Stimulated activated CD8-positive, alpha-beta memory T cell treated with anti-CD3 and anti-CD28 coated beads, Interleukin-15, amount 100 ng/mL, for 1 hour (primary cell): ENCODE results near the gene KLHL6.

ENCODE experiments used
- DNase-seq: peaks from one replicate; pipeline ENCODE4 v3.0.0-alpha.2; 2020; ENCODE audit warnings: low read depth

Gene KLHL6

DNA sequence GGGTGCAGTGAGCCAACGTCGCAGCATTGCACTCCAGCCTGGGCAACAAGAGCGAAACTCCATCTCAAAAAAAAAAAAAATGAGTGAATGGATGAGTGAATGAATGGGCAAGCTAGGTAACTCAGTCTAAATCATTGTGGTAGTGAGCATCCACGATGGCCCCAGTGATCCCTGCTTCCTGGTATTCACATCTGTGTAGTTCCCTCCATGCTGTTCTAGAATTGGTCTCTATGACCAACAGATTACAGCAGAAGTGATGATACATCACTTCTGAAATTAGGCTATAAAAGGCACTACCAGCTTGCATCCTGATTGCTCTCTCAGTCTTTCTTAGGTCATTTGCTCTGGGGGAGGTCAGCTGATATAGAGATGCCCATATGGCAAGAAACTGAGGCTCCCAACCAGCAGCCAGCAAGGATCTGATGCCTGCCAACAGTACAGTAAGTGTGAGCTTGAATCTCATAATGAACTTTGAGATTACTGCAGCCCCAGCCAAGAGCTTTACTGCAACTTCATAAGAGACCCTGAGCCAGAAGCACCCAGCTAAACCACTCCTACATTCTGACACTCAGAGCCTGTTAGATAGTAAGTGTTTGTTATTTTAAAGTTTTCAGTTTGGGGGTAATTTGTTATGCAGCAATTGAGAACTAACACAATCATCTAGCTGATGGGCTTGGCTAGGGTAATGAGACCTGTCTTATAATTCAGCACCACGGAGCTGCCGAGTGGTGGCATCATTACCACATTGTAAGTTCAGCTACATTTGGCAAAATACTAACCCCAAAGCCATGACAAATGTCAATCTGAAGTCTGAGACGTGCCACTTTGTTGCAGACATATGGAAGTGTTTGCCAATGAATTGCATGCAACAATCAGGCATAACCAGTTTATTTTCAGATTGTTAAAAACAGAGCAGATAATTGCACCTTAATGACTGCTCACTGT lies 53.0 kb downstream of the KLHL6 start:
- no peak for DNase-seq

DNA sequence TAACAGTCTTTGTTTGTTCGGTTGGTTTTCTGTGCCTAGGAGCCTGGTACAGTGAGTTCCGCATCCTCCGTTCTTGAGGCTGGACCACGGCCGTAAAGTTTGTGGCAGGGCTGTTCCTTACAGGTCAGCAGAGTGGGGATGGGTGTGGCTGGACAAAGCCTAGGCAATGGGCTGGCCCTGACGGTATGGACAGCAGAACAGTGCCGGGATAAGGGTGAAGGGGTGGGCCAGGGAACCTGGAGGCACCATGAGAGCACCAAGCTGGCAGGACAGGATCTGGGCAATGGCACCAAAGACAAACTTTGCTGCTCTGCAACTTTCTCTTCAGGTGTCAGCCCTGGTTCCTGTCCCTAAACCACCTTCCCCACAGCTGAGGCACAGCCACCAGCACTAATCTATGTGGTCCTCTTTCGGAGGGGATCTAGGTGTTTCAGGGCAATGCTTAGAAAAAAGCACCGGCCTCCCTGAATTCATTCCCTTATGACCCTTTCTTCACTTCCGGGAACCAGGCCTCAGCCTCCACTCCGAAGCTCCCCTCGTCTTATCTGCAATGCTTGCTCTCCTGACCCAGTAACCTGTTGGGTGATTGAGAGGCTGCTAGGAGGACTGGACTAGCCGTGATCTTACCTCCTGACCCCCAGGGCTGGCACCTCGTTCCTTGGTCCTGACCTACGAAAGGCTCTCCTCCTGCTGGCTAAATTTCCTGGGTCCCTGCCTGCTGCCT lies 54.4 kb downstream of the KLHL6 start:
- DNase-seq: no peak

DNA sequence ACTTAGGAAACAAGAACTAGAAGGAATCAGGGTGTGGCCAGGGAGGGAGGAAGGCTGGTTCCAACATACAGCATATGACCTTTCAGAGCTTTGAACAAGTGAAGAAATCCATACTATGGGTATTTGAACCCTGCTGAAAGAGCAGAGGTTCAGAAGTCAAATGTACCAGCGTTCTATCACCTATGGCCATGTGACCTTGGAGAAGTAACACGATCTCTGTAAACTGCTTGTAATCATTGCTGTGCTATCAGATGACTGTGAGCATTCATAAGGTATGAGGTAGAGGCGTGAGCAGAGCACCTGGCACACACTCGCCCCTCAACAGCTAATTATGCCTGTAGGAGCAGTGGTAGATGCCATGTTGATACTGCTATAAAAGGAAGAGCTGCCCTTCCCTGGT lies 55.2 kb downstream of the KLHL6 start:
- no peak for DNase-seq

DNA sequence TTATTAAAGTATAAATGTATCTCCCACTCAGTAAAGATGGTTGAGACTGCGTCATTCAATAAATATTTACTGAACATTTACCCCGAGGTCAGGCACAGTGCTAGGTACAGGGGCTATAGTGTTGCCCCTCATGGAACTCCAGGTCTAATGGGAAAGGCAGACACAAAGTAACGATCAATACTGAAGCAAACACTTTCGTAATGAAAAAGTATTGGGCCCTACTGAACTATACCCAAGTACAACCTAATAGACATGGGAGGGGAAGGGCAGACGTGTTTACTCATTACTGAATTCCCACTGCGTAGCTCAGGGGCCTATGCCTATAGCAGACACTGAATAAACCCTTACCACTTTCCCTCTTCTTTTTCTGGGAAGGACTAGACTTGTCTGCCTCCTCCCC lies 56.9 kb downstream of the KLHL6 start:
- DNase-seq: no peak

DNA sequence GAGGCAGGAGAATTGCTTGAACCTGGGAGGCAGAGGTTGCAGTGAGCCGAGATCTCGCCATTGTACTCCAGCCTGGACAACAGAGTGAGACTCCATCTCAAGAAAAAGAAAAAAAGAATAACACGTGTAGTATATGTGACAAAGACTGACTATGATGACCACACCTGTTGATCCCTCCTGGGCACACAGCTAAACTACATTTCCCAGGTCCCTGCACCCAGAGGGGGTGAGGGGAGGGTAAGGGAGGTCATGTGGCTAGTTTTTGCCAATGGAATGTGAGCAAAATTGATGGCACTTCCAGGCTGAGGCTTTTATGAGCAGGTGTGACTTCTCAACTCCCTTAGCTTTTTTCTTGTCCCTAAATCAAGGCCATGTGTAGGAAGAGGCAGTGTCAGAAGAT lies 58.2 kb downstream of the KLHL6 start:
- DNase-seq: no peak

DNA sequence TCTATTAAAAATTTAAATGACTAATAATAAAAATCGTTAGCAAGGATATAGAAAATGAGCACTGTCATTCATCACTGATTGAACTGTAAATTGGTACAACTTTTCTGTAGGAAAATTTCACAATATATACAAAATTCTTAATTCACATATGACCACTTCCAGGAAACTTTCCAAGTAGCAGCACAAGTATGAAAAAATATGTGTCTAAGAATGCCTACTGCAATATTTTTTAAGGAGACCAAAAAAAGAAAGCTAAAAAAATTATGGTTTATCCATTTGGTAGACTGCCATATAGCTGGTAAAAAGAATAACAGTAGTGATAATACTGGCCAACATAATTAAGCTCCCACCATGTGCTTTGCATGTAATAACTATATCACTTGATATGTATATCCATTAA lies 59.2 kb downstream of the KLHL6 start:
- no peak for DNase-seq

DNA sequence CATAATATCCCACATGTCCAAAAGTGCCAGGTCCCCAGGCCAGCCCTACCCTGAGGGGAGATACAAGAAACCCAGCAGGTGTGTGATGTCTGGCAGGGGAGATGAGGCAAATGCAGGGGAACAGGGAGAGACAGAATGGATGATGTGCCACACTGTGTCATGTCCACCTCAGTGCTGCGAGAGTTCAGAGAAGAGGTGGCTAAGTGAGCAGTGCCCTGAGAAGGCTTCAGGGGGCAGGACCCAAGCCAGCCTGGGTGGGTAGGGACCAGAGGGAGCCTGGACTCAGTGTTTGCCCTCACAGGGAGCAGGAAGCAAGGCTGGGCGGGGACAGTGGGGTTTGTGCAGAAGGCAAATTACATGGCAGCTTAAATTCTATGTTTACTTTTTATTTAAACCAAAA lies 61.2 kb downstream of the KLHL6 start:
- no peak for DNase-seq

DNA sequence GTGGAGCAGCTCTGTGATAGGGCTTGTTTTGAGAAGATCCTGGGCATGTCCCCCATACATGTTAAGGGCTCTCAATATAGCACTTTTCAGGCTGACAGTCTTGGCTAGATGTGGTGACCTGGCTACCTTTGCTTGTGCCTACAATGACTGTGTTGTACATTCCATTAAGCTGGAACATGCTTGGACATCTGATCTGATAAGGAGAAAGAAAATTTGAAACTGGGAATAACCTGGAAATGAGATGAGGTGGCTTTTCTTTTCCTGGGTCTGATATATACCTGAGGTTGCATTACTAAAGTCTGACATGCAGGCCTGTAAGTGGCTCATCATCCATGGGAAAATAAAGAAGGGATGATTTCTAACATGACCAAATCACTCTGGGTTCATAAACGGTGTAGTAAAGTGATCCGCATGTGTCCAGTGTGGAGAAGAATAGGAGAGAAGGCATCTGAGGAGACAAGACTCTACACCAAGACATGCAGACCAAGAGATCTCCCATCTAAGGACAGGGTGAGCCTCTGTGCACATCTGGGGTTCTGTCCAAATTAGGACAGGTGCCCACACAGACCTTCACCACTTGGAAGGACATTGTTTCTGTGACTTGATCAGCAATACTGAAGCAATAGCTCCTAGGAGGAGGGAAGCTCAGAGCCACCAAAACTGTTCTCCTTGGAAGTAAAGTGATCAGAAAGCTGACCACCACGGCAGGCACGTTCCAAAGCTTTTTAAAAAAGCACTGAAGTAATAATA lies 62.0 kb downstream of the KLHL6 start:
- no peak for DNase-seq

DNA sequence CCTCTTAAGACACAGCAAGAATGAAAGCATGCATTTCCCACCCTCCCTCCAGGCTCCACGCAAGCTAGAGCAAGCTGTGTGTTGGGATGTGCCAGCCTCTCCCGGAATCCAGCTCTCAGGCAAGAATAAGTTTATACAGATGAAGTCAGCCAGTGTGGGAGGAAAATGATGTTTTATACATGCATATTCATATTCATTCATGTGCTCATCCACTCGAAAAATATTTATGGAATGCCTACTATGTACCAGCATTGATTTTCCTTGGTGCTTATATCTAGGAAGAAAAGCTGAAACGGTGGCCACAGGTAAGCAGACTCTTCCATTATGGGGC lies 62.7 kb downstream of the KLHL6 start:
- DNase-seq: no peak

DNA sequence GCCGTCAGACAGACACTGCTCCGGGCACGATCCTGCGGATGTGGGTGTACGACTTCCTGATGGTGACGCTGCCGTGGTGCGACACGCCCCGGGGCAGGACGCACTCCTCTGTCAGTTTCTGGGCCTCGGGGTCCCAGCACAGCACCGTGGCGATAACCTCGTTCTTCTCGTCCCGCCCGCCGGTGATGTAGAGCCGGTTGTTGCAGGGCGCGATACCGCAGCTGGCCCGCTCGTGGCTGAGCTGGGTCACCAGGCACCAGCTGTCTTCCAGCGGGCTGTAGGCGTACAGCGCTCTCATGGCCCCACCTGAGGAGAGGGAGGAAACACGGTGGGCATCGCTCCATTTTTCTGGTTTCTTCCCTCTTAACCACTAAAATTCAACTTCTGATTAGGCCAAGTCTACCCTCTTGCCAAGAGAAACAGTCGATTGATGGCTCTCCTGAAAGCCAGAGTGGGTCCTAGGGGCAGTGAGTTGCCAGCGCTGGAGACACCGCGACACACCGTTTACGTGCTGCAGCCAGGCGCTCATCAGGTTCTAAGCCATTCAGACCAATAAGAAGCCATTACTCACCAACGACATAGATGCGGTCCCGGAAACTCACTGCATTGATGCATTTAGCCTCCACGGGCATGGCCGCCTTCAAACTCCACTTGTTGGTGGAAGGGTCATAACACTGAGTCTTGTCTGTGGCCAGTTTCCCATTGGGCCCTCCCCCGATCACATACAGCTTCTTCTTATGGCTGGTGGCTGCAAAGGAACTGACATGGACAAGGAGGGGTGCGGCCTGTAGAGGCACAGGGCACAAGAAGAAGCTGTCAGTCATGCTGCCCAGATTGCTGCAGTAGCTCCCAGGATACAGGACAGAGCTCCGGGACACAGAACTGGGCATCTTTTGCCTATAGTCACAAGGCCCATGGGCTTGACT lies 63.3 kb downstream of the KLHL6 start:
- no peak for DNase-seq

DNA sequence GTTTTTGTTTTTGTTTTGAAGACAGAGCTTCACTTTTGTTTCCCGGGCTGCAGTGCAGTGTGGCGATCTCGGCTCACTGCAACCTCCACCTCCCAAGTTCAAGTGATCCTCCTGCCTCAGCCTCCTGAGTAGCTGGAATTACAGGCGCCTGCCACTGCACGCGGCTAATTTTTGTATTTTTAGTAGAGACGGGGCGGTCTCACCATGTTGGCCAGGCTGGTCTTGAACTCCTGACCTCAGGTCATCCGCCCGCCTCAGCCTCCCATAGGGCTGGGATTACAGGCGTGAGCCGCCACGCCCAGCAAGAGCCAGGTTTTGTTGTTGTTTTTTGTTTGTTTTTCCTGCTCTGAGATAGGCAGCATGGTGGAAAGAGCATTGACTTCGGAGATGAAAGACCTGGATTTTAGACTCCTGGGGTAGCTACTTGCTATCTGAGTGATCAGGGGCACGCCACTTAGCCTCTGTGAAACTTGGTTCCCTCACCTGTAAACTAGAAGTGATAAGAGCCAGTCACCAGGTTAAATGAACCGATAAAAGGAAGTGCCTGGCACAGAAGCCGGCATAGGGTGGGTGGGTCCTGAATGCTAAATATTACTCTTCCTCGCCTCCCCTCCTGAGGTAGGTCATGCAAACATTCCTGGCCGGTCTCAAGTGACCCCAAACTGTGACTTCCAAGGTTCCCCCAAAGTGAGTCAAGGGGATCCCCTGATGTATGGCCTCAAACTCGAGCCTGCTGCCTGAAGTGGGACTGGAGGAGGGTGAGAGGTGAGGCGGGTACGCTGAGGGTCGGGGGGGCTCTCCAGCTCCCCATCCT lies 64.2 kb downstream of the KLHL6 start:
- DNase-seq: no peak

DNA sequence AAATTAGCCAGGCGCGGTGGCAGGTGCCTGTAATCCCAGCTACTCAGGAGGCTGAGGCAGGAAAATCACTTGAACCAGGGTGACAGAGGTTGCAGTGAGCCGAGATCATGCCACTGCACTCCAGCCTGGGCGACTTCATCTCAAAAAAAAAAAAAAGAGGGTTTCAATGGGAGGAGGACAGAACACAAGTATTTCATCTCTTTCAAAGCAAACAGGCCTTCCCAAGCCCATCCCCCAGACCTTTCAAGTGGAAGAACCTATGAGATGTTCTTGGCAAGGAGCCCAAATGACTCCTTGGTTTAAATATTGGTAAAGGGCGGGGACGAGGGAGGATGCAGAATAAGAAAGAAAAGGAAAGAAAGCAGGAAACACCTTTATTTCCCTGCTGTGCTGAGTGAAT lies 64.9 kb downstream of the KLHL6 start:
- no peak for DNase-seq

DNA sequence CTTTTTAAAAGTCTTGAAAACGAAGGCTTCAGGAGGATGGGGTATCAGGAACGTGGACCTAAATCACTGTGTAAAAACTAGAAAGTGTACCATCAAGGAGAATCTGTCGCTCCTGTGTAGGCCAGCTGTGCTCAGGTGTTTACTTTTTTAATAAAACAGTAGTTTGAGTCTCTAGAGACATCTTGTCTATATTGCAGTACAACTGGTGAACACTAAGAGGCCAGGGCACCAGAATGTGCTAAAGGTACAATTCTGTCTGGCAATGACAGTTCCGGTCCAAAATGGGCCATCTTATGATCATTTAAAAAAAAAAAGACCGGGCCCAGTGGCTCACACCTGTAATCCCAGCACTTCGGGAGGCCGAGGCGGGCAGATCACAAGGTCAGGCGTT lies 65.3 kb downstream of the KLHL6 start:
- DNase-seq: no peak

DNA sequence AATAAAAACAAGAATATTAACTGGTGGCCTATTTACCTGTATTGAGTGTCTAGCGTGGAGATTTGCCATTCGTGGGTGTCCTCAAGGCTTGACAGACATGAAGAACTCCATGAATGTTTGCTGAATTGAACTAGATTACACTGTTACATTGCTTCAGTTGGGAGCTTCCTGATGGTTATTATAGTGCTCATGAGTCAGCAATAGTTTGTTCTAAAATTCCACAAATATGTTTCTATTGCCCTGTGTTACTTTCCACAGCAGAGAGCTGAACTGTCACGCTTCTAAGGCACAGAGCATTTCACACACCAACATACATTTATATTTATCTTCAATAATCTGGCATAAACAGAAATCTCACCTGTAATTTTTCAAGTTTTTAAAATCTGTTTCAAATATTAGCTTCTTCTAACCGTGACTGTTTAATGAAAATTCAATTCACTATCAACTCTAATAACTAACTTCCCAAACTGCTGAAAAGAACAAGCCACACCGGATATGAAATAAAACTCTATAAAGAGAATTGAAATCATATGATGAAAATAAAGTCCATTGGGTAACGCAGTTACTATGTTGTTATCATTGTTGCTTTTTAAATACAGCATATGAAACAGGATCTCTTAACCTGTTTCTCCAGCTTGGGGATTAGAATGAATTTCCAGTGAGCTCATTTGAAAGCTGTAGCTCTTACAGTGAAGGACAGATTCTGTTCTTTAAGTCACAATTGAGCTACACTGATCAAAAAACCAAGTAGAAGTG lies 65.9 kb downstream of the KLHL6 start:
- DNase-seq: no peak

DNA sequence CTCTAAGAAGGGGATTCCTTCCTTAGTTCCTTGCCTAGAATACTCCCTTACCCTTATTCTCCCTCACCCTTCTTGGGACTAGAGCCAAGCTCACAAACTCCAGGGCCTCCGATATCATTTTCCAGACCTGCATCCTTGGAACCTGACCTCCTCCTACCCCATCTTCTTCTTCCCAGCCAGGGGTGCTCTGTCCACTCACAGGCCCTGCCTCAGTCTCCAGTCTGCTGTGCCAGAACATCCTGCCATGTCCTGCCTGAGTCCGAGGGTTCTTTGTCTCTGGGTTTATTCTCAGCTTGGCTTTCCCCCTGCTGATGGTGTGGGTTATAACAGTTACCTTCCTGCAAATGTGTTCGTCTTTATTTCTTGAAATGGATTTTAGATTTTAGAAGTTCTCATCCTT lies 67.2 kb downstream of the KLHL6 start:
- no peak for DNase-seq

DNA sequence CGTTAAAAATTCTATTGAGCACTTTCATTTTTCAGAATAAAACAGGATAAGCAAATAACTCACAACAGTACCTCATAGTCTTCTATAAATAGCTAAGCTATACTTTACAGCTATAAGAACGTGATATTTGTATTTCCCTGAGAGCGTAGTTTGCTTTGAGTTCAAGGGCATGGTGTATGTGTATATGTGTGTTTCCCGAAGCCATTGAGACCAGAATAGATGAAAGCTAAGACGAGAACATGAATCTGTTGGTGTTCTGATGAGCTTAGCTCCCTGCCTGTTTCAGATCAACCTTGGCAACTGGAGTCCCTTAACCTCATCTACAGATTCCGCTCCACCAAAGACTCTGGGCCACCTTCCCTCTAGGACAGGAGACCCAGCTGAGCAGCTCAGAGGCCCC lies 67.6 kb downstream of the KLHL6 start:
- no peak for DNase-seq

DNA sequence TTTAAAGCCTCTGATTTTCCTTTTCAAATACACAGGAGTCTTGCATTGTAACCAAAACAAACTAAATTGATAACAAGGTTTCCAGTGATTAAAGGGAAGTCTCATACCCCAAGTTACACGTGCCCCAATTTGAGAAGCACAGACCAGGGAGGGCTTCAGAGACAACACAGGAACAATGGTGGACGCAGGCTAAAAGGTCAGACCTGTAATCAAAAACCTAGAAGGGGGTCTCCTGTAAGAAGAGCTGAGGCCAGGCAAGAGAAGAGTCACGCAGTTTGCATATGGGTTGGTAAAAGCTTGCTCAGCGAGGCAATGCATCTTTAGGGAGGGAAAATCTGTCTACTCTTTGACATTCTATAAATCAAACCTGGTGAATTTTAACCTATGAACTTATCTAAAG lies 68.5 kb downstream of the KLHL6 start:
- DNase-seq: no peak

DNA sequence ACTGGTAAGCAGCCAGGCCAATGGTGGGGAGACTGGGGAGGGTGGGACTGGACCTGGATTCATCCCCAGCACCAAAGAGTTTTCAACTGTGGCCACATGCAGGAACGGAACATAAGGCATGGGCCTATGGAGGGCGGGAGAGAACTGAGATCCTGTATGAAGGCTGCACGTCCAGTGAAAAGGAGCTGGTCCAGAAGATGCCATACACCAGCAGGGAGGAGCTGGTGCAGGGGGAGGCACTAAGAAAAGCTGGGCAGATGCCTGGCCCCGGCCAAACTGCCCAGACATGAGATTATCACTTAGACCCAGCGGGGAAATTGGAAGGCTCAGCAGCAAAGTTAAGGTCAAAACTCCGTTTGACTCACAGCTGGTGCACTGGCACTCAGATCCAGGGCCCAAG lies 69.0 kb downstream of the KLHL6 start:
- no peak for DNase-seq

DNA sequence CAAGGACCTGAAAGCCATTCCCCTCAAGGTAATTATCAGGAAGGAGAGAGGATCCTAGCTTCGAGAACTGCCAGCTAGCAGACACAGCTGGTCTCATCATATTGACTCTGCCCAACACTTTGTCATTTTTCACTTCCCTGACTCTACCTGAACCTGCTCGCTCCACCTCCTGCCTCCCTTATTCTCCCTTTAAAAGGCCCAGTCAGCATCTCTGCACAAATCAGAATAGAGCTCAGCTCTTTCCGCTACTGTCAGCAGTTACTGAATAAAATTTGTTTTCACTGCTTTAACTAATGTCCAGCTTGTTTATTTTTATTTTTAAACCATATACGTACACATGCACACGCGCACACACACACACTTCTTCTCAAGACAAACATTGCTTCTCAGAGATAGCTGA lies 69.9 kb downstream of the KLHL6 start:
- DNase-seq: no peak

DNA sequence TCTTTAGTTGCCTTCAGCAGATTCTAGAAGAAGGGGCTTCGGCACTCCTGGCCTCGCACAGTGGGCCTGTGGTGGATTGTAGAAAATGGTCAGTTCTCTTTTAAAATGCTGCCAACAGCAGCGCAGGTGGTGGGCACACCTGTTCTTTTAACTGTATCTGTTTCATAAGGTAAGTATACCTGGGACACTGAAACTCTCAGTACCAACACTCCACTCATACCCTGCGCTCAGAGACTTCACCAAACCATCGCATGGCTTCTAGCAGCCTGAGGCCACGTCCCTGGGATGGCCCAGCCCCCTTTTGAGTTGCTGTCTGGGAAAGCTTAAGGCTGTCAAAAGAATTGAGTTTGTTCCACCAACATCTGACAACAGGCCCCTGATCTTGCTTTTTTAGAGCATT lies 70.4 kb downstream of the KLHL6 start:
- no peak for DNase-seq
